Bone marrow (tissue), 2 donors: Measurements from ENCODE around the gene MALL.
"Not testable (repeated sequence)": the region's sequence is repeated elsewhere in the genome, so short reads cannot be mapped to it uniquely, and the experiment has no call there.

ENCODE experiments used
- DNase-seq, 2 donors: peaks; one replicate each; lab custom pipeline; 2025; lab: John Stamatoyannopoulos, UW

Gene MALL

DNA sequence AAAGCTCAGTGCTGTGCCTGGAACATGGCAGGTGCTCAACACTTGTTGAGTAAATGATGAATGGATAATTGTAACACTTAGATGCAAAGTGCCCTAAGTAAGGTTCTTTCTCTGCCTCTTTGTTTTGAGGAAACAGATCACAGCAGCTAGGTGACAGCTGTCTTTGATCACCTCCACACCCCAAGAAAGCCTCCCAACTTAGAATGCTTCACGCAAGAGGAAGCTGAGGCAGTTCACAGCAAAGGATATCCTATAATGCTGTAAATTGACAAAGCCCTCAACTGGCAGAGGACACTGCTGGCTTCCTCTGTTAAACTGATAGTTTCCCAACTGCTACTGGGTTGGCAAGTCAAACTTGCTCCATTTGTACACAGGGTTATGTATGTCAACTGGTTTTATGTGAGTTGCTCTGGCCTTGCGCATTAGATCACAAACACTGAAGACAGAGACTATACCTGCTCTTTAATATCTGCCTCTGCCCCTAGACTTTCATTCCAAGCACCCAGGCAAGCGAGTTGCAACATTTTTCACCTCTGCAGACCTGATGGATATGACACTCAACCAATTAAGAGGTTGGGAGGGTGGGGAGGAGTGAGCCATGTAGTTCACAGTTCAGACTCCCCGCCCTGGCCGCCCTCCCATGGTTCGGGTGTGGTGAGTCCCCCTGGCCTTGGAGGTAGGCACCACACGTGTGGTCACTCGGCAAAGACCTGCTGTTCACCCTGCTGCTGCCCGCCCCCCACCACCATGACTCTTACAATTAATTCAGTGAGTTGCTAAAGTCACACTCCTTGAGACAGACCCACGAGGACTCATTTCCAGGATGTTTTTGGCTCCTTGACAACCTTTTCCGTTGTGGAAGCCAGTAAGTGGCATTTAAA lies 4.8 kb upstream of the MALL start:
- no peak for DNase-seq

- no peak for DNase-seq
These were observed 550 bp upstream of the MALL start for GRCh38 chr2:110116033-110116710.

- DNase-seq: no peak
These were observed 779 bp downstream of the MALL start for GRCh38 chr2:110114831-110115255.

DNA sequence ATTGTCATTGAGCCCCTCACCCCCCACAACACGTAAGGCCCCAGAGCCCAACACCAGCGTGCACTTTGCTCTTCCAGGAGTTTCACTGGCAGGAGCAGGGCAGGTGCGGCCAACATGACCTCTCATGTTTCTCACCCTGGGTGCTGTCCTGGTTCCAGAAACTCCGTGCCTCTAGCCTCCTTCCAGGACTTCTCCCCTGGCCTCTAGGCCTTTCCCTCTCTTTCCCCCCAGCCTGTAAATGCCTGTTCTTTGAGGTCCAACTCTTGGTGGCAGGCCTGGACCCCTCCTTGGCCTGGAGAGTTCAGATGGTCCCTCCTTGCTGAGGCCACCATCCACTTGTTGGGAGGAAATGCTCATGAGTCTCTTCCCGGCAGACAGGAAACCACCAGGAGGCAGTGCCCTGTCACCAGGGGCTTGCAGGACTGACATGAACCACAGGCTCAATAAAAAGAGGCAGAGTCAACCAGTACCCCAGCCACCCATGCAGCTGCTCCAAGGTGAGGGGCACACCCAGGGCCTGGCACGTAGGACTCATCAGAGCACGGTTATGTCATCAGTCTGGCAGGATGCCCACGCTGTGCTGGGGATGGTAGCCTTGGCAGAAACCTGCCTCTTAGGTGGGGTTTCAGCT lies 1.5 kb downstream of the MALL start:
- DNase-seq: no peak

- not testable (repeated sequence) for DNase-seq
These were observed 7.3 kb downstream of the MALL start for GRCh38 chr2:110108291-110108690.

- no peak for DNase-seq
These were observed 8.2 kb downstream of the MALL start for GRCh38 chr2:110107092-110108079.

DNA sequence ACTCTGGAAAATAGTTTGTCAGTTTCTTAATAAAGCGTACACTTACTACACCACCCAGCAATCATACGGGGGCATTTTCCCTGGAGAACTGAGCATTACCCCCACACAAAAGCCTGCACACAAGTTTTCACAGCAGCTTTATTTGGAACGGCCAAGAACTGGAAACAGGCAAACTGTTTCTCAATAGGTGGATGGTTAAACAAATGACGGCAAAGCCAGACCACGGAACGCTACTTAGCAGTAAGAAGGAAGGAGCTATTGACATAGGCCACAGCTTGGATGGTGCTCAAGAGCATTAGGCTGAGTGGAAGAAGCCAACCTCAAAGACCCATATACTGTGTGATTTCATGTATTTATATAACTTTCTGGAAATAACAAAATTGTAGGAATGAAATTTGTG lies 9.0 kb downstream of the MALL start:
- no peak for DNase-seq

DNA sequence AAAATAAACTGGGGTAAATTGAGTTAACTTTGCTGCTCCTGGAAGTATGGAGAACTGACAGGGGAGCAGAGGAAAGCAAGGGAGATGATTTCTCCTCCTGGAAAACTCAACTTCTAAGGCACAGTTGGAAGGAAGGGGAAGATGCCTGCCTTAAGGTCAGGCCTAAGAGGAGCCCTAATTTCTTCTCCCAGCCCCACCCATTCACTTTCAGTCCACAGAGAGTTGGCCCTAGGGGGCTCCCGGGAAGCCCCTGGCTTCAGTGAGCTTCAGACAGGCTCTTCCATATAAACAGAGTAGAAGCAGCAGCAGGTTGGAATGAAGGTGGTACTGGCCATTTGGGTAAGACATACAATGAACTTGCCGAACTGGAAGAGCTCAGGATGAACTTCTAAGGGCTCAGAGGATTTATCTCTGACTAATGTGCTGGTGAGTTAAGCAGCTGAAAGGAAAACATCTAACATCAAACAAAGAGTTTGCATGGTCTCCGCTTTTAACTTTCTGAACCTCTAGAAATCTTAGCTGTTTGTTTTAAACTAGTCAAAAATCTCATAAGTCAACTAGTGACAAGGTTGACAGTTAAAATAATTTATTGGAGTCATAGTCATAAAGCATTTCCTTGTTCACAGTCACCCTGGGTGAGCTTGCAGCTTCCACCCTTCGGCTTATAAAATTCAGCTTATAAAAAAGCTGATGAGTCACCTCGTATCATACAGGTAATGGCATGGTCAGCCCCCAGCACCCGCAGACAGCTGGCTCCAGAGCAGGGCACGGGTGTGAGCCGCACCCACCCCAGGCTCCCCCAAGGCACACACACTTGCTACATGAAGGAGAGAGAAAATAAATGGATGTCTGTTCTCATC lies 9.8 kb downstream of the MALL start:
- DNase-seq: no peak

DNA sequence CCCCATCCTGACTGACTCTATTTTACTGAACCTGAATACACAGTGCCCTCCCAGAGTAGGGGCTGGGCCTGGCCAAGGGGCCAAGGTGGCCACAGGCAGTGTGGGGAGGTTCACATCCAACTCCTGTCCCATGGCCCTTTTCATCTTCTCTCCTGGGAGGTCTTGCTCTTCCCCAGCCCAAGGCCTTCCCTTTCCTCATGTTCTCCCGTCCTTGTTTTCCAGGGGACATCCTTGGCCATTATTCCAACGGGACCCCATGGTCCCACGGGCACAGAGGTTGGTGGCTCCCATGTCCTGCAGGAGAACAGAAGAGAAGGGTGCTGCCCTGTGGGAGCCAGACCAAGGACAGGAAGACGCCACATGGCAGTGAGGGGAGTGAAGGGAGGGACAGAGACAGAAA lies 10.4 kb downstream of the MALL start:
- no peak for DNase-seq

GRCh38 chr2:110104025-110104771 lies 11.4 kb downstream of the MALL start:
- DNase-seq: no peak

- no peak for DNase-seq
These were observed 12.3 kb downstream of the MALL start for GRCh38 chr2:110103061-110103961.

DNA sequence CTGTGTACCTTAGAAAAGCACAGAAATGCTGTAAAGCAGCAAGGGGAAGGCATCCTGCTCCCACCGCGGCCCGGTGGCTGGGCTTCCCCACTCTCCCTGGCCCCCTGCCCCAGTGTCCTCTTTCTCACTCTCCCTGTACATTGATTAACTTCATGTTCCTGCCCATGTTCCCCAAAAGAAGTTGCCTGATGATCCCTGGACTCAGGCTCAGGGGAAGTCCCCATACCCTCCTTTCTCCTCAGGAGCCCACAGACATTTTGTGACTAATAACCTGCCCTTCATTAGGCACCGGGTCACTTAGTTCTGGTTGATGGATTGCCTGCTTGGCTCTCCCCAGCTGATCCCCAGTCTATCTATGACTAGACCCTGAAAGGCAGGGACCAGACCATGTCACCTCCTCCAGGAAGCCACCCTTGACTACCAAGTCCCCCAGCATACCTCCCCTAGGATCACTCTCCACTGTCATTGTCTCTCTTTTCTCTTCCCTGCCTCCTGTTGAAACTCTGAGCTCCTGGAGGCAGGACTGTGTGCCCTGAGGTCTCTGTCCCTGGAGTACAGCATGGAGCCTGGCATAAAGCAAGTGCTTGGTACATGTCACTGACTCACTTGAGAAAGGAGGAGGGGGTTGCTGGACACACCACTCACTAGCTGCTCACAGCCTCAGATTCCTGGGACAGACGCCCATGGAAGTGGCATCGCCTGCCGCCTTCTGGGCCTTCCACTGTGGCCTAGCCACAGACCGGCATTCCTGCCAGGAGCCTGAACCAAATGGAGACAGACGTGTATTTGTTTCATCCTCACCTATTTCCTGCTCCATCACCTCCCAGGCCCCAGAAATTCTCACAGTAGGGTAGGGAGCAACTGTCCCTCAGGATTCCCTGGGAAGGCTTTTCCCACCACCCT lies 13.5 kb downstream of the MALL start:
- DNase-seq: no peak

DNA sequence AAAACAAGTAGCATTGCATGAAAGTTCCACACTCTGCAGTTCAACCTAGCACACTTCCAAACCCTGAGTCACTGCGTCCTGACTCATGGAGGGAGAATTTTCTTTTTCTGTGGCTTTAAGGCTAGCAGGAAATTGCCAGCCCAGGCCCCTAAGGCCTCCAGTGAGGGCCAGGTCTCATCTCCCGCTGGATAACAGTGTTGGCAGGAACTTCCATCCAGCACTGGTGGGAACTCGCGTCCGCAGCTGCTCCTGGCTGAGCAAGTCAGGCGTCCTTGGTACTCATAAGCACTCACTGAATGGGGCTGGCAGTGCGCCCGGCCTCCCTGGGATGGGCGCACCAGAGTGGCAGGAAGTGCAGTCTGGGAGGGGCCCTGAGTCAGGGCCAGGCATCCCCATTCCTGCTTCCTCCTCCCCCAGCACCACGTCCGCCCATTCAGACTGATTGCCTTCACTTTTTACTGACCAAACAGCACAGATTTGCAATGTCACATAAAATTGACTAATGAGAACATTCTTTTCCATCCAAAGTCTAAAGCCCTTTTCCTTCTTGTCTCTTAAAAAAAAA lies 14.3 kb downstream of the MALL start:
- peak; percentile 10 to 50 for DNase-seq

- DNase-seq: not testable (repeated sequence)
These were observed 14.7 kb downstream of the MALL start for GRCh38 chr2:110100880-110101279.

DNA sequence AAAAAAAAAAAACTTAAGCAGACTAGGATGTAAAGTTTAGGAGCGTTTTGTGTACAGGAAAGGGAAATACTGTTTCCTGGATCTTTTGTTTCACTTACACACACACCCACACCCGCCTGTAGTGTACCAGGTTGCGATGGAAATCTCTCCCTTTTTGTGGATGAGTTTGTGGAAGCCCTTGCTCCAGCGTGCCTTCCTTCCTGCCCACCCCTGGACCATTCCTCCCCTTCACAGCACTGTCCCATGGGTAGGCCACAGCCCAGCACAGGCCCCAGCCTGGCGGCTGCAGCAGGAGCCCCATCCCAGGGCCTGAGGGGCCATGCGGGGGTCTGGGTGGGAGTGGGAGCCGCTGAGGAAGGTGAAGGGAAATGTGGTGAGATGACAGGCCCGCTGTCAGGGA lies 15.1 kb downstream of the MALL start:
- no peak for DNase-seq

DNA sequence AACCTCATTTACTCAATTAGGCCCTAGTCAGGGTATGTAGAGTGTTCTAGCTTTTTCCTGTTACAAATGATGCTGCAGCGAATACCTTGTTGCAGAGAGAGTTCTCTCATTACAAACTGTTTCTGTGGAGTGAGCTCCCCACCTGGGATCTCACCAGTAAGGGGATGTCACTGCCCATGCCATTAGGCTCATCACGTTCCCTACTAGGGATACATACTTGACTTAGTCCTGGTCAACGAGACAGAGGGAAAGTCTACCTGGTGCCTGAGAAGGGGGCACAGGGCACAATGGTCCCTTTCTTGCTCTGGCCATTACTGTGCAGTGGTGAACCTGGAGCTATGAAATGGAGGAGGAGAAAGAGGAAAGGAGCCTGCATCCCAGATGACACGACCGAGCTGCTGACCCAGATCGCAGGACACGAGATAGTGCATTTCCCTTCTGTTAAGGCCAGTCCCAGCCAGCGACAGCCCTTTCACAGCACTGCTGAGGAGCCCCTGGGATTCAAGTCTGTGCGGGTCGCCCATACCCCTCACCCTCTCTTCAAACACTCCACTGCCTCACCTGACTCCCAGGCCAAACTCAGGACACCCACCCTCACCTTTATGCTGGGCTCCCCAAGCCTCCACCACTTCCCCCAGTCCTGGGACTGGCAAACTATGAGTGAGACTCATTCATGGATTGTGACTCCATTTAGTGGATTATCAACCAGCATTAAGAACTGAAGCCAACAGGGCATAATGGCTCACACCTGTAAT lies 16.0 kb downstream of the MALL start:
- DNase-seq: no peak

- DNase-seq: no peak
These were observed 16.6 kb downstream of the MALL start for GRCh38 chr2:110099038-110099425.
